Hepatocyte (in vitro differentiated cells): ENCODE measurements around the gene VIP. TPM values are rescaled to one million over a fixed set of nuclear protein-coding genes. Genes with fewer than 3 reads are reported as not detected.

Experiments
- DNase-seq: peaks from one replicate; pipeline ENCODE4 v3.0.0-alpha.2; 2016; ENCODE audit warnings: low spot score
- H2AFZ ChIP-seq: fragments of 200-600 bp; sonication (generic); 2 replicates; pipeline ENCODE4 v1.6.0; 2016; ENCODE audit warnings: antibody characterized with exemption, mild to moderate bottlenecking
- H3K27ac ChIP-seq: fragments of 200-600 bp; sonication (generic); 2 replicates; pipeline ENCODE4 v1.5.1; 2016; ENCODE audit warnings: mild to moderate bottlenecking
- H3K27me3 ChIP-seq: fragments of 200-600 bp; sonication (generic); 2 replicates; pipeline ENCODE4 v1.6.1; 2016
- H3K36me3 ChIP-seq: fragments of 200-600 bp; sonication (generic); replicated peaks from 2 replicates; pipeline ENCODE4 v1.5.1; 2016; ENCODE audit warnings: low read depth; ENCODE audit not compliant: insufficient read depth
- H3K4me1 ChIP-seq: fragments of 200-600 bp; sonication (generic); 2 replicates; pipeline ENCODE4 v1.5.1; 2016; ENCODE audit warnings: mild to moderate bottlenecking, moderate library complexity; ENCODE audit not compliant: insufficient read depth
- H3K4me2 ChIP-seq: fragments of 200-600 bp; sonication (generic); 2 replicates; pipeline ENCODE4 v1.6.0; 2016
- H3K4me3 ChIP-seq: fragments of 200-600 bp; sonication (generic); 2 replicates; pipeline ENCODE4 v1.5.1; 2016; ENCODE audit warnings: mild to moderate bottlenecking
- H3K79me2 ChIP-seq: fragments of 200-600 bp; sonication (generic); 2 replicates; pipeline ENCODE4 v1.6.0; 2017; ENCODE audit warnings: mild to moderate bottlenecking
- H3K9me2 ChIP-seq: fragments of 200-600 bp; sonication (generic); replicated peaks from 2 replicates; pipeline ENCODE4 v1.6.0; 2017; ENCODE audit warnings: mild to moderate bottlenecking; ENCODE audit not compliant: insufficient read depth
- H3K9me3 ChIP-seq: fragments of 200-600 bp; sonication (generic); 2 replicates; pipeline ENCODE4 v1.5.1; 2016; ENCODE audit warnings: low read depth, mild to moderate bottlenecking
- H4K20me1 ChIP-seq: fragments of 200-600 bp; sonication (generic); 2 replicates; pipeline ENCODE4 v1.6.0; 2016; ENCODE audit warnings: mild to moderate bottlenecking; ENCODE audit not compliant: insufficient read depth, poor library complexity, severe bottlenecking
- EZH2 ChIP-seq: fragments of 200-600 bp; sonication (generic); IDR thresholded peaks from 2 replicates; pipeline ENCODE4 v1.6.1; 2016; ENCODE audit warnings: antibody characterized with exemption, mild to moderate bottlenecking, borderline replicate concordance
- EZH2phosphoT487 ChIP-seq: fragments of 200-600 bp; sonication (generic); IDR thresholded peaks from one replicate; pipeline ENCODE4 v1.6.1; 2018; ENCODE audit warnings: antibody characterized with exemption, mild to moderate bottlenecking, low read depth, moderate library complexity; ENCODE audit not compliant: unreplicated experiment, severe bottlenecking
- WGBS: methylation state at CpG from one replicate; pipeline ENCODE4 v1.1.6; 2016; ENCODE audit warnings: low lambda C conversion rate; ENCODE audit errors: missing lambda C conversion rate; 5-methylcytosine and 5-hydroxymethylcytosine counted together
- polyA plus RNA-seq: library from polyadenylated mRNA; unstranded; fragments of >200 nt; fragmentation: Nextera tagmentation; extraction: Ambion mirVana; gene quantifications from 2 replicates; pipeline ENCODE4 v1.2.1, GENCODE V29; 2016
- total RNA-seq: library from RNA; depleted of rRNA; stranded (reverse); fragments of >200 nt; gene quantifications from 2 replicates; pipeline ENCODE4 v1.2.3, GENCODE V29; 2014
- TF ChIP-seq, protein P1 (sequence below): fragments of 200-600 bp; sonication (generic); IDR thresholded peaks from 2 replicates; pipeline ENCODE4 v1.5.1; 2016; ENCODE audit warnings: antibody characterized with exemption, mild to moderate bottlenecking; ENCODE audit not compliant: poor library complexity

Gene VIP
- total and polyA plus RNA-seq, 2 experiments from 2014 or later, result not detected

DNA sequence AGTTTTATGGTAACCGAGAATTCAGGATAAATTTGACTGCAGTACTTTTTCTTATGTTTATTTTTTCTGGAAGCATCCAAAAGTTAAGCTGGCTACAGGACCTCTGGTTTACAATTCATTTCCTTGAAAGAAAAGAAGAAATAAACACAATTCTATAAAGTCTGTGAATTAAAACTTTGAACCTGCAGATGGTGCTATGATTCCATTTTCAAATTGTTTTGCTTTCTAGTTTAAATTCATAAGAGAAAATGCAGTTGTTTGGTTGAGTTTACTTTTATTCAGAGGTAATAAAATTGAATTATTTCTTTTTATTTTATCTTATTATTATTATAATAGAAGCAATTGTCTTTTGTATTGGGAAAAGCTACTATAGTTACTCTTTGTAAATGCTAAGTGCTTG, 1.8 kb upstream of the VIP start:
- H3K4me1 ChIP-seq, result no peaks in the 10 kb centered on the region

DNA sequence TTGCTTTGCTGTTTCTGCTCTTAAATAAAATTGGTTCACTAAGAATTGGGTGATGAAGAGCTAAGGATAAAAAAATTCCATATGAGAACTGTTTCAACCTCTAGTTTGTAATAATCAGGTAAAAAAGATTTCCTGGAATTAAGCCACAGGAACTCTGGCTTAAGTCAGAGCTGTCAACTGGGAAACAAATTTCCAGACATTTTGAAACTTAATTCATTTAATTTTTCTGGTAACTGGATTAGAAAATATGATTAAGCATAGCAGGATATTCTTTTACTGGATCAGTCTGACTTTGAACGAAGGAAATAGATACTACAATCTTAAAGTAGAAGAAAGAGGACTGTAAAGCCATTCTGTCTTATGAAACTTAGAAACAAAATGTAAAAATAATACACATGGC, 1.3 kb upstream of the VIP start:
- Histone ChIP-seq H2AFZ (no peak overlapping the region), H3K36me3 (no peaks in the 10 kb centered on the region)

More for the DNA sequence above, 1.8 kb upstream of the VIP start:
- Histone ChIP-seq H3K27me3 (no peaks in the 10 kb centered on the region), H3K36me3 (no peaks in the 10 kb centered on the region), H3K4me2 (no peak overlapping the region), H3K4me3 (no peak overlapping the region), H3K27ac (no peak overlapping the region), H2AFZ (no peak overlapping the region), H3K9me2 (no peaks in the 10 kb centered on the region), H3K79me2 (no peaks in the 10 kb centered on the region), H4K20me1 (no peaks in the 10 kb centered on the region), H3K9me3 (no peaks in the 10 kb centered on the region)
- TF ChIP-seq, protein P1, sequence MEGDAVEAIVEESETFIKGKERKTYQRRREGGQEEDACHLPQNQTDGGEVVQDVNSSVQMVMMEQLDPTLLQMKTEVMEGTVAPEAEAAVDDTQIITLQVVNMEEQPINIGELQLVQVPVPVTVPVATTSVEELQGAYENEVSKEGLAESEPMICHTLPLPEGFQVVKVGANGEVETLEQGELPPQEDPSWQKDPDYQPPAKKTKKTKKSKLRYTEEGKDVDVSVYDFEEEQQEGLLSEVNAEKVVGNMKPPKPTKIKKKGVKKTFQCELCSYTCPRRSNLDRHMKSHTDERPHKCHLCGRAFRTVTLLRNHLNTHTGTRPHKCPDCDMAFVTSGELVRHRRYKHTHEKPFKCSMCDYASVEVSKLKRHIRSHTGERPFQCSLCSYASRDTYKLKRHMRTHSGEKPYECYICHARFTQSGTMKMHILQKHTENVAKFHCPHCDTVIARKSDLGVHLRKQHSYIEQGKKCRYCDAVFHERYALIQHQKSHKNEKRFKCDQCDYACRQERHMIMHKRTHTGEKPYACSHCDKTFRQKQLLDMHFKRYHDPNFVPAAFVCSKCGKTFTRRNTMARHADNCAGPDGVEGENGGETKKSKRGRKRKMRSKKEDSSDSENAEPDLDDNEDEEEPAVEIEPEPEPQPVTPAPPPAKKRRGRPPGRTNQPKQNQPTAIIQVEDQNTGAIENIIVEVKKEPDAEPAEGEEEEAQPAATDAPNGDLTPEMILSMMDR, result peak; percentile 40
- no peak for TF ChIP-seq EZH2
- TF ChIP-seq EZH2phosphoT487, result no peak
- 48% methylated on average over 1 of the region's 1 CpG for WGBS
- no peak for DNase-seq

DNA sequence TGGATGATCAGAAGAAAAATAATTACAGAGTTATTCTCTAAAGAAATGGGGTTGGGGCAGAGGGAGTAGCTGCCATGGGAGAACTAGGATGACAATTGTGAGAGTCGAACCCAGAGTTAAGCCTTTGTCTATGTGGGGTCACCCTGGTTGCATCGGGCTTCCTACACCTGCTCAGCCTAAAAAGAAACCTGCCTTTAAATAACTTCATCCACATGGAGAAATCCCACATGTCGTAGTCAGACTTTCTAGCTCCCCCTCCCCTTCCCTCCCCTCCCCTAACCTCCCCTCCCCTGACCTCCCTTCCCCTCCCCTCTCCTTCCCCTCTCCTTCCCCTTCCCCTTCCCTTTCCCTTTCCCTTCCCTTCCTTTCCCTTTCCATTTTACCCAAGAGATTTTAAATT, 14.7 kb downstream of the VIP start:
- Histone ChIP-seq H2AFZ (no peak overlapping the region), H3K4me3 (no peak overlapping the region), H3K27ac (no peak overlapping the region), H3K79me2 (no peaks in the 10 kb centered on the region), H3K9me3 (no peaks in the 10 kb centered on the region), H3K36me3 (no peaks in the 10 kb centered on the region), H3K9me2 (no peaks in the 10 kb centered on the region), H4K20me1 (no peaks in the 10 kb centered on the region), H3K27me3 (no peaks in the 10 kb centered on the region), H3K4me1 (no peaks in the 10 kb centered on the region), H3K4me2 (no peak overlapping the region)
- DNase-seq, result no peak
- WGBS, result 96% methylated on average over 3 of the region's 3 CpGs
- TF ChIP-seq EZH2phosphoT487 (no peak), EZH2 (no peak)
- TF ChIP-seq, protein P1, result no peak

More for the DNA sequence above, 1.3 kb upstream of the VIP start:
- Histone ChIP-seq H4K20me1 (no peaks in the 10 kb centered on the region), H3K27ac (no peak overlapping the region), H3K79me2 (no peaks in the 10 kb centered on the region), H3K4me3 (no peak overlapping the region), H3K27me3 (no peaks in the 10 kb centered on the region), H3K9me3 (no peaks in the 10 kb centered on the region), H3K4me2 (no peak overlapping the region), H3K4me1 (no peaks in the 10 kb centered on the region), H3K9me2 (no peaks in the 10 kb centered on the region)
- TF ChIP-seq EZH2 (no peak), EZH2phosphoT487 (no peak)
- TF ChIP-seq, protein P1, result no peak
- no peak for DNase-seq
- WGBS, result 65% methylated on average over 1 of the region's 1 CpG

DNA sequence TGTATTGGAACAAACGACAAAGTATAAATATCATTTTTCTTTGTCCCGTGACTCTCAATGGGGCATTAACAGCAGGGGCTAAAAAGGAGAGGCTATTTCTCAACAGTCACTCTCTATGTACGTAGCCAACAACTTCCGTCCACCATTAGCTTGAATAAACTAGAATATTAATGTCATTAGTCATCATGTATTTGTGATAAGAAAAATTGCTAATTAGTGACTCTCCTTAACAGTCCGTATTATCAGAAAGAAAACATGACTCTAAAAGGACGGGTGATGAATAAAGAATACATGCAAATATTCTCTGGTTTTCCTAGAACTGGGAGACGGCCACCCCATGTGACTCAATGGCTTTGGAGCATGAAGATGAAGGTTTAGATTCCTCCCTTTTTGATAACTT, 18.6 kb downstream of the VIP start:
- Histone ChIP-seq H3K27me3 (no peaks in the 10 kb centered on the region), H3K9me3 (no peaks in the 10 kb centered on the region), H3K4me1 (no peaks in the 10 kb centered on the region), H2AFZ (no peak overlapping the region), H3K9me2 (no peaks in the 10 kb centered on the region), H3K79me2 (no peaks in the 10 kb centered on the region), H3K36me3 (no peaks in the 10 kb centered on the region), H3K27ac (no peak overlapping the region), H3K4me3 (no peak overlapping the region), H3K4me2 (no peak overlapping the region), H4K20me1 (no peaks in the 10 kb centered on the region)
- 85% methylated on average over 7 of the region's 7 CpGs for WGBS
- TF ChIP-seq EZH2phosphoT487 (no peak), EZH2 (no peak)
- TF ChIP-seq, protein P1, result no peak
- no peak for DNase-seq
